ENCODE data around the gene PINK1.

GRCh38 chr1:20662110-20662475, 28.8 kb downstream of the PINK1 start:
- TF ChIP-seq SMC3 (IDR thresholded peaks at IDR 0.05; ENCODE audit: low read length) = no peak
- no peak for TF ChIP-seq EED (CRISPR knock-in tag; IDR thresholded peaks at IDR 0.05)

Measured in HepG2 (cell line).